Ovary (tissue), 9 donors: Measurements from ENCODE around the gene ADAM17. TPM values are rescaled to one million over a fixed set of nuclear protein-coding genes. Genes with fewer than 3 reads are reported as not detected.

Experiments used
- DNase-seq, 5 donors: peaks; one replicate each; pipeline ENCODE4 v3.0.0-alpha.2; 2019 to 2020
- H3K27ac ChIP-seq, 2 donors: fragments of 200-600 bp; one replicate each; pipeline versions ENCODE4 v1.5.1 to v1.8.0; 2019 to 2022
- H3K27me3 ChIP-seq: fragments of 200-600 bp; one replicate; pipeline ENCODE4 v1.8.0; 2022
- H3K36me3 ChIP-seq: fragments of 200-600 bp; sonication (generic); one replicate; pipeline ENCODE4 v1.5.1; 2019
- H3K4me1 ChIP-seq: one replicate; pipeline ENCODE4 v1.8.1; 2013; ENCODE audit warnings: mild to moderate bottlenecking, moderate library complexity; ENCODE audit not compliant: insufficient read depth
- H3K4me3 ChIP-seq: fragments of 200-600 bp; sonication (generic); one replicate; pipeline ENCODE4 v1.5.1; 2017
- H3K9me3 ChIP-seq, 2 donors: fragments of 200-600 bp in 1 of 2; sonication (generic) in 1 of 2; one replicate each; pipeline versions ENCODE4 v1.5.1 to v1.8.1; 2013 to 2019; ENCODE audit warnings: mild to moderate bottlenecking in 1 of 2, moderate library complexity in 1 of 2
- CTCF ChIP-seq, 3 donors: fragments of 450-650 bp in 2 of 3; fragments of 200-600 bp in 1 of 3; IDR thresholded peaks; one replicate each; pipeline versions ENCODE4 v1.5.1 to v1.8.0; 2016 to 2022; ENCODE audit warnings: antibody characterized with exemption in 3 of 3, mild to moderate bottlenecking in 1 of 3
- EP300 ChIP-seq: sonication (generic); formaldehyde crosslinking; IDR thresholded peaks from one replicate; pipeline ENCODE4 v1.6.1; 2017; ENCODE audit warnings: antibody characterized with exemption
- POLR2A ChIP-seq: fragments of 450-650 bp; IDR thresholded peaks from one replicate; pipeline ENCODE4 v1.6.1; 2017; ENCODE audit warnings: antibody characterized with exemption, mild to moderate bottlenecking, moderate library complexity
- WGBS, 3 donors: extraction: QIAGEN DNeasy Blood & Tissue Kit in 1 of 3; methylation state at CpG; one replicate each; pipeline versions ENCODE4 v1.1.5 to v1.1.7; 2013 to 2017; 5-methylcytosine and 5-hydroxymethylcytosine counted together
- intact Hi-C, 4 donors: fragments of 100-400 bp; cut with DNase I; formaldehyde crosslinking; loops; one replicate each; pipeline versions ENCODE4 v1.11.0 to v1.15.1; 2022 to 2023
- polyA plus RNA-seq, 2 donors: library from polyadenylated mRNA; stranded (reverse); fragments of 200-250 nt in 1 of 2; fragments of 350-450 nt in 1 of 2; fragmentation: Illumina TruSeq in 1 of 2; extraction: RNeasy Lipid Tissue Mini Kit (QIAGEN cat#74804) in 1 of 2; gene quantifications; one replicate each; pipeline ENCODE4 v1.2.3, GENCODE V29; 2013 to 2014
- total RNA-seq, 7 donors: library from RNA; depleted of rRNA in 2 of 7; stranded (reverse); fragments of >200 nt in 2 of 7; fragmentation: NEBNext Ultra II Directional in 3 of 7; extraction: Animal tissue kit (Norgen Biotek cat#: 25700) in 3 of 7; gene quantifications; one replicate each; pipeline versions ENCODE4 v1.1.0 to v1.2.4, GENCODE V29; 2016 to 2023
- donor health status: DM: no; HTN: no; CAD: no; lungs with moderate emphysema.
- donor health status: DM: no; HTN: no; CAD: no.
- donor health status: Bipolar disorder and iron deficiency.
- donor health status: DM: yes; HTN: yes; CAD: no.
- donor health status: DM: no; HTN: no; CAD: no.
- donor health status: DM: yes; HTN: yes; CAD: no.

The ADAM17 gene
- total and polyA plus RNA-seq, 9 donors, result 10.2 to 46.6 (median 27.8) TPM

DNA sequence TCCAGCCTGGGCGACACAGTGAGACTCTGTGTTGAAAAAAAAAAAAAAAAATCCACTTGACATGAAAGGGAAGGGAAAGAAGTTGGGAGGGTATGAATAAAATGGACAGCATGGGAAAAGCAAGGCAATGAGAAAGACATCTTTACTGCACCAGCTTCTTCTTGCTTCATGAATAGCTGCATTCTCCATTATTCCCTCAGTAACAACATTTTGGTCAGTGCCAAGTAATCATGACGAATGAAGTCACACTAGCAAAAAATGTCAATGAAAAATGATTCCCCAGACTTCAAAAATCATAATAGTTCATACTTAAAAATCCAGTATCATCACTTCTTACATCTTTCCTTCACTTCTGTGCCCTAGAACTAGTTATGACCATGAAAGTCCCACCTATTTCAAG, 30.4 kb downstream of the ADAM17 start:
- no peak for TF ChIP-seq POLR2A
- no peak for TF ChIP-seq EP300
- Histone ChIP-seq H3K27ac (no peak overlapping the region), H3K4me3 (no peak overlapping the region), H3K4me1 (no peaks in the 10 kb centered on the region), H3K36me3 (no peaks in the 10 kb centered on the region), H3K27me3 (no peaks in the 10 kb centered on the region), H3K9me3 (no peaks in the 10 kb centered on the region)
- intact Hi-C loops, result no loop called here
- 85 to 86% (median 85%) methylated on average over 2 of the region's 2 CpGs for WGBS, 3 donors
- DNase-seq, result no peak

GRCh38 chr2:9524291-9524690, 31.3 kb downstream of the ADAM17 start:
- Histone ChIP-seq H3K9me3 (no peaks in the 10 kb centered on the region), H3K27ac (no peak overlapping the region), H3K27me3 (no peaks in the 10 kb centered on the region), H3K4me1 (no peaks in the 10 kb centered on the region), H3K36me3 (no peaks in the 10 kb centered on the region), H3K4me3 (no peak overlapping the region)
- no peak for DNase-seq
- TF ChIP-seq CTCF (IDR thresholded peaks at IDR 0.05), result no peak
- TF ChIP-seq EP300, result no peak
- TF ChIP-seq POLR2A, result no peak
- intact Hi-C loops, result no loop called here
- WGBS, 3 donors, result 84 to 92% (median 90%) methylated on average over 8 of the region's 8 CpGs

- Histone ChIP-seq H3K27ac (no peak overlapping the region), H3K27me3 (no peaks in the 10 kb centered on the region), H3K4me3 (no peak overlapping the region), H3K36me3 (no peaks in the 10 kb centered on the region), H3K4me1 (no peaks in the 10 kb centered on the region), H3K9me3 (no peaks in the 10 kb centered on the region)
- intact Hi-C loops, result no loop called here
- TF ChIP-seq CTCF (IDR thresholded peaks at IDR 0.05), result no peak
- no peak for TF ChIP-seq POLR2A
- no peak for TF ChIP-seq EP300
- DNase-seq, result no peak
- 89 to 98% (median 96%) methylated on average over 2 of the region's 2 CpGs for WGBS, 3 donors
These were observed 36.4 kb downstream of the ADAM17 start for GRCh38 chr2:9519250-9519649.

- H3K9me3 ChIP-seq, result no peaks in the 10 kb centered on the region
- TF ChIP-seq POLR2A, result no peak
- no peak for TF ChIP-seq EP300
- no peak for TF ChIP-seq CTCF (IDR thresholded peaks at IDR 0.05)
- no peaks in the 10 kb centered on the region for H3K36me3 ChIP-seq
- H3K4me1 ChIP-seq, result no peaks in the 10 kb centered on the region
- no peak overlapping the region for H3K4me3 ChIP-seq
- no peak for DNase-seq
- intact Hi-C loops, result no loop called here
- no peak overlapping the region for H3K27ac ChIP-seq
- 91 to 94% (median 93%) methylated on average over 7 of the region's 7 CpGs for WGBS, 3 donors
- no peaks in the 10 kb centered on the region for H3K27me3 ChIP-seq
These were observed 36.9 kb downstream of the ADAM17 start for GRCh38 chr2:9518780-9519179.

DNA sequence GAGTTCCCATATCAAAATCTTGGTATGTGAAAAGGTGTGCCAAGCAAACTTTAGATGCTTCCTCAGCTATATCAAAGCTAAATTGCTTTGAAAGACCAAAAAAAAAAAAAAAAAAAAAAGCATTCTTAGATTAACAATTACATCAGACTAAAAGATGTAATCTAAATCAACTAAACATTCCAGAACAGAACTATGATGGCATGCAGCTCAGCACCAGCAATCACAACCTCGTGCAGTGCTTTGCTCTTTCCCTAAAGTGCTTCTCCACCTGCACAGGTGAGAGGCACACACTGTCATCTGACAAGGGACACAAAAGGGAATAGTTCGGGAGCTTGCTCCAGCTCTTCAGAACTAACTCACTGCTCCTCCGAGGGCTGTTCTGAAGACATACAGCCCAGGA, 37.5 kb downstream of the ADAM17 start:
- Histone ChIP-seq H3K4me1 (no peaks in the 10 kb centered on the region), H3K9me3 (no peaks in the 10 kb centered on the region), H3K27ac (no peak overlapping the region), H3K27me3 (no peaks in the 10 kb centered on the region), H3K36me3 (no peaks in the 10 kb centered on the region), H3K4me3 (no peak overlapping the region)
- 80 to 87% (median 84%) methylated on average over 3 of the region's 3 CpGs for WGBS, 3 donors
- DNase-seq, result no peak
- TF ChIP-seq POLR2A, result no peak
- no peak for TF ChIP-seq EP300
- no peak for TF ChIP-seq CTCF (IDR thresholded peaks at IDR 0.05)
- intact Hi-C loops, result no loop called here
